GM19025 (cell line): ENCODE data around the gene ARL15.

Experiments used
- ATAC-seq: cut with Tn5 transposase; IDR thresholded peaks from one replicate; pipeline ENCODE4 v1.9.1; 2021; ENCODE audit warnings: mild to moderate bottlenecking, low read depth, moderate library complexity; ENCODE audit not compliant: unreplicated experiment

ARL15 gene

DNA sequence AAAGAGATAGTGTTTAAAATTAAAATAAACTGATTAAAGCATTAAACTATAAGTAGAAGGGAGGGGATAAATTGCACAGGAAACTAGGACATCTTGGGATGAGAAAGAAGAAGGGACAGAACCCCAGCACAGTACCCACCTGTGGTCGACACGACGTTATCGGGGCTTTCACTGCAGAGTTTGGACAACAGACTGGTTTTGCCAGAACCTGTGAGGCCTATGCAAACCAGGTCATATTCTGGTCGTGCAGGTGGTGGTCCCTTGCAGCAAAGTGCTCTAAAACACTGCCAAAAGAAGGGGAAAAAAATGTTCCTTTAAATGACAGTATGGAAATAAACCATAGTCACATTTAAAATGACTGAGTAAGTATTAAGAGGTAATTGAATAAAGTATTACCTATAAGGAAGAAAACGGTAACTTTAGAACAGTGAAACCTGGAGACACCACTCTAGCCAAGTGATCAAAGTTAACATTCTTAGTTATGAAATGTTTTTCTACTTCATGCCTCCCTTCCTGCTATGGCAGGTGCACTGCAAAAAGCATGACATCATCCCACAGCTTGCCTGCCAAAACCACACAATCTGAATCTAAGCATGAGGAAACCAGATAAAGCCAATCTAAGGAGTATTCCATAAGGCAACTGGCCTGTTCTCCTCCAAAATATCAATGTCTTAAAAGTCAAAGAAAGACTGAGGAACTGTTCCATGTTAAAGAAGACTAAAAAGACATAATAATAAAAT is 138.6 kb downstream of the ARL15 start:
- no peak for ATAC-seq

- no peak for ATAC-seq
These were observed 144.7 kb downstream of the ARL15 start for GRCh38 chr5:54165687-54166086.

DNA sequence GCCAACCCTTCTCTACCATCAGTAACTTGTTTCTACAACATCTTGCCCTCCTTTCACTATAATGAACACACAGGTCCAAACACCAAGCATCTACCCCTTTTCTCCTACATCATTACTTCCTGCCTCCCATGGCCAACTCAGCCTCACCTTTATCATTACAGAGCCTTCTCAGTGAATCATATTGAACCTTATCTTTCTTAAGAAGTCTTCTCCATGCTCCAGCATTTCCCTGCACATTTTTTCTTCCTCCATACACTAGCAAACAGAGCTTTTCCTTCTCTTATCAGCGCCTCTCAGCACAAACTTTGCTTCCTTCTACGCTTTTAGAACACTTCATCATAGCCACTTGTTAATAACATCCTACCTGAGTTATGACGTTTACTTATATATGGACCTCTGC is 148.2 kb downstream of the ARL15 start:
- no peak for ATAC-seq

- ATAC-seq, result no peak
These were observed 150.0 kb downstream of the ARL15 start for GRCh38 chr5:54160329-54160728.

GRCh38 chr5:54159893-54160195 is 150.5 kb downstream of the ARL15 start:
- ATAC-seq, result no peak

- no peak for ATAC-seq
These were observed 151.1 kb downstream of the ARL15 start for GRCh38 chr5:54159153-54159892.

GRCh38 chr5:54156577-54156976 is 153.8 kb downstream of the ARL15 start:
- no peak for ATAC-seq

DNA sequence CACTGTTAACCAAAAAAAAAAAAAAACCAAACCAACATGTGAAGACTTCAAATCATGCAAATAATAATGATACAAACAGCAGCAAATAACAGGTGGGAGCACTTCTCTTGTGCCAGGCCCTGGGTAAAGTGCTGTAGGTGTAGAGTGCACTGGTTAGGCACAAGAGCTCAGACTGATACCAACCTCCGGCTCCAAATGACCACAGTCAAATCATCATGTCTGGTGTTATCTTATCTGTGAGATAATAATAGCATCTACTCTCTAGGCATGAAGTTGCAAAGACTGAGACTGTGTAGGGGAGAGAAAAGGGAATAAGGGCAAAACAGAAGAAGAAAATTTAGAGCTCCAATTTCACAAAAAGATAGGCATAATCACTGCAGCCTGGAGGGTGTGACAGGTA is 159.5 kb downstream of the ARL15 start:
- ATAC-seq, result no peak

DNA sequence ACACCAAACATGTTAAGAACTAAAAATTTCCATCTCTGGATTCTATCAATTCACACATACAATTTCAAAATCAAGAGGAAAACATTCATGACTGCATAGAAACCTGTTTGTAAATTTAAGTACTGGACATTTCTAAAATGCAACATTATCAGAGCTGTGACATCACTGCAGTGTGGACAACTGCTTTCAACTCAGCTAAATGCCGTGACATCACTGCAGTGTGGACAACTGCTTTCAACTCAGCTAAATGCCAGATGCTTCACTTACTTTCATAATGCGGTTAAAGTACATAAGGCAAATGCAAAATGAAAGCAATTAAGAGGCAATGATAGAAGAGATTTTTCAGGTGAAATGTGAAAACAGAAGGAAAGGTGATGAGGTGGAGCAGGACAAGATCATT is 161.5 kb downstream of the ARL15 start:
- no peak for ATAC-seq

DNA sequence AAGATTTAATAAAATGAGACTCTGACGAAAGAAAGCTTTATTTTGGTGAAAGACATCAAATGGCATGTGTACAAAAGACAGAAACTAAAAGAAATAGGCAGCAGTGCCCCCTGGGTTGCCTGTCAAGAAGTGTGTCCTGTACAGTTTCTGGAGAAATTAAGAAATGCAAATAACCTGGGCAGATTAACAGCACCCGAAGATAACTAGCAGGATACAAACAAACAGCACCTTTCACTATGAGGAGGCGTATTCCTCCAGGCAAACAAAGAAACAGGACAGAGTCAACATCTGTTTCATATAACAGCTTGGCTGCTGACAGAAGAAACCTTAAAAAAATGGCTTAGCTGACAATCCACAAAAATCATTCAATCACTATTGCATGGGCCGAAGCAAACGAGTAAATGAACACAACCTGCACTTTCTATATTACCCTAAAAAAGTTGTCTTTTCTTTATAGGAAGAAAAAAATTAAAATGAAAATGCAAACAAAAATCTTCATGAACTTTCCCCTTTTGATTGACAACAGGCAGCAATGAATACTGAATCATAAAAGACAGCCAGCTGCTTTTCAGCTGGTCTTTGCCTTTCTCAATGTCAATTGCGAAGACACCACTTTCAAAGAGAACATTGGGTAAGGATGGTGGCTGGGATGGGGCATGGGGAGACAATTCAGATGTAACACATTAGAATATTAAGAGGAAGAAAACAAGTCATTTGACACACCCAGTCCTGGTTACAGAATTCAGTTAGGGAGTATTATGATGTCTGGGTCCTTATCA is 162.1 kb downstream of the ARL15 start:
- ATAC-seq, result no peak

GRCh38 chr5:54146916-54147315 is 163.5 kb downstream of the ARL15 start:
- no peak for ATAC-seq

DNA sequence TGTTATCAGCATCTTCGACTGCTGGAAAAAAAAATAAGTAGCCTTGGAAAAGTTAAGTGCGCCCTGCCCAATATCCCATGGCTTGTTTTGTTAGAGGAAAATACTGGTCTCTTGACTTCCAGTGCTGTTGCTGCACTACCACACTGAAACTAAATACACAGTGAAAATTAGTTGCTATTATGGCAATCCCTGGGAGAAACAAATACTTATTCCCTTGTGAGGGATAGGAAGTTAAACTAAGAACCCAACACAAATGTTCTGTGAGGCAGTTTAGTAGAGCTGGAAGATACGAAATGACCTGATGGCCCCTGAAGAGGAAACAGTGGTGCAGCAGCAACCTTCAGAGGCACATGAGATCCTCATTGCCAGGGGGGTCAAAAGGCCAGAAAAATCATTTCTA is 164.0 kb downstream of the ARL15 start:
- no peak for ATAC-seq

DNA sequence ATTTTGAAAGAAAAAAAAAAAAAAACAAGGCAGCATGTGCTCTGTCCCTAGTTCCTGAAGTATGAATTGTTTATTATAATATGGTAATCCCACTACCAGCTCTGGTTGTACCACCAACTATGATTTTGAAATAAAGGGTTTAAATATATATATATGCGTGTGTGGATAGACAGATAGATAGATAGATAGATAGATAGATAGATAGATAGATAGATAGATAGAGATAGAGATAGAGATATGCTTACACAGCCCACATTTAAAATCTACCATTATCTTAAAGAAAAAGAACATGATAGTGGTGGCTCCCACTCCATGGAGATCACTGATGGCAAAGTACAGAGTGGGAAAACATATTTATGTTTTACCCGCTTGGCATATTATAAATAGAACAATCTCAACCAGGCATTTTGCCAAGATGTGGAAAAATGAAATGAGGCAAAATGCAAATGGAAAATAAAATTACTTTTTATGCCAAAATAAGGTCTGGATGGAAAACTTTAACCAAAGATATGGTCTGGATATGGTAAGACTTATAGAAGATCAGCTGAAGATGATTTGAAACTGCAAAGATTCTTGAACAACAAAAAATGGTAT is 170.0 kb downstream of the ARL15 start:
- ATAC-seq, result no peak

GRCh38 chr5:54136516-54137440 is 173.6 kb downstream of the ARL15 start:
- no peak for ATAC-seq

- ATAC-seq, result no peak
These were observed 175.3 kb downstream of the ARL15 start for GRCh38 chr5:54135042-54135441.

DNA sequence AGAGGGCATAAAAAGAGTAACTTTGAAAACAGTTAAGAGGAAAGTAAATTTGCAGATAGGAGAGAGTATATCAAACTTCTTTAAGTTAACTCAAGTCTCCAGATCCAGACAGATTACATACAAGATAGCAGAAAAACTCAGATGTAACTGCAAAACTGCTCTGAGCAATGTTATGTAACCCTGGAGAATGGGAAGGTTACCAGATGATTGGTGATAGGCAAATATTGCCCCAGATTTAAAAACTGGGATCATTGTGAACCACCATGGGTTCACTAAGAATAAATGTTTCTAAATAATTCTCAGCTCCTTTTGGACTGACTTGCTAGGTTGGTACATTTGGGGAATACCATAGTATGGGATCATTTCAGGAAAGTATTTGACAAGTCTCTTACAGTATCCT is 176.5 kb downstream of the ARL15 start:
- ATAC-seq, result no peak

DNA sequence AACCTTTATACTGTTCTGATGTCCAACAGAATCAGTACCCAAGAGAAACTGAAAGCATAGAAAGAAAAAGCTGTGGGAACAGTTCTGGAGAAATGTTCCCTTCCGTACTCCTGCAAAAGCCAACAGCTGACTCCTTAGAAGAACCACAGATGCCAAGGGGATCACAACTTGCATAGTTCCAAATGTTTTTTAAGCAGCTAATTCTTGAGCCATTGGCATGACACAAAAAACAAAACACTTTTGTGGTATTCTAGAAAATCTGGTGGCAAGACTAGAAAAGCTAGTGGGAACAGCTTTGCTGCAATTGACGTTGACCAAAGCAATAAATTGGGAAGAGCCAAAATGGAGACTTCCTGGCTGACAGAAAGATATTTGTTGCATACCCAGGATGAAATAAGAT is 189.9 kb downstream of the ARL15 start:
- ATAC-seq, result no peak

- no peak for ATAC-seq
These were observed 192.4 kb downstream of the ARL15 start for GRCh38 chr5:54117957-54118356.

- ATAC-seq, result no peak
These were observed 194.5 kb downstream of the ARL15 start for GRCh38 chr5:54115735-54116403.

DNA sequence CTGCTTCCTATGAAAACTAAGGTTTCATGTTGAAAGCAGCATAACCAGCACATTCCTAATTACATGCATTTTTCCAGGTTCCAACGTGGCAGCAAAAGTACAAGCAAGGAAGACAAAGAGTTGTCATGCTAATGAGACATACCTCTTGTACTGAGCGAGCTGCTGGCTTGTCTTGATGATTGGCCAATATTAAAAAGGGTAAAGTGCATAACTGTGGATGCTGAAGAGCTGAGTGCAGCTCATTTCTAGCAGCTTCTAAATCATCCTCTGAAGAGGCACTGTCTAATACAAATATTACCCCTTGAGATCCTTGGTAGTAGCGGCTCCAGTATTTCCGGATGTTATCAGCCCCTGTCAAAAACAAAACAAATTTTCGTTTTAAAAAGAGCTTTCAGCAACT is 197.3 kb downstream of the ARL15 start:
- no peak for ATAC-seq
